HEK293T (cell line): ENCODE data around the gene GULP1.

Source experiments
- BHLHE40 ChIP-seq: fragments of 450-650 bp; IDR thresholded peaks from 2 replicates; pipeline ENCODE4 v1.6.1; 2016; ENCODE audit warnings: mild to moderate bottlenecking, moderate library complexity, borderline replicate concordance
- CTBP1 ChIP-seq: fragments of 450-650 bp; IDR thresholded peaks from 2 replicates; pipeline ENCODE4 v1.6.1; 2016; ENCODE audit warnings: borderline replicate concordance
- SUZ12 ChIP-seq: fragments of 450-650 bp; IDR thresholded peaks from 2 replicates; pipeline ENCODE4 v1.6.1; 2016; ENCODE audit warnings: mild to moderate bottlenecking

DNA sequence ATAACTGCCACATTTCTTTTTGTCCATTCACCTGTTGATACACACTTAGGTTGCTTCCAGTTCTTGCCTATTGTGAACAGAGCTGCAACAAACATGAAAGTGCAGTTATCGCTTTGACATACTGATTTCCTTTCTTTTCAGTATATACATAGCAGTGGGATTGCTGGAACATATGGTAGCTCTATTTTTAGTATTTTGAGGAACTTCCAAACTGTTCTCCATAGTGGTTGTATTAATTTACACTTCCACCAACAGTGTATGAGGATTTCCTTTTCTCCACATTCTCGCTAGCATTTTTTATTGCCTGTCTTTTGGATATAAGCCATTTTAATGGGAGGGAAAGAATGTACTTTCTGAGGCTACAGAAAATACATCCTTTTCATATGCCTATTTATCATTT lies 167.4 kb downstream of the GULP1 start:
- TF ChIP-seq CTBP1 (no peak), SUZ12 (no peak), BHLHE40 (no peak)
